HEK293T (cell line): ENCODE measurements around the gene FAM9A.

Experiments used
- ARNT ChIP-seq: fragments of 450-650 bp; IDR thresholded peaks from 2 replicates; pipeline ENCODE4 v1.6.1; 2017; ENCODE audit warnings: mild to moderate bottlenecking
- BHLHE40 ChIP-seq: fragments of 450-650 bp; IDR thresholded peaks from 2 replicates; pipeline ENCODE4 v1.6.1; 2016; ENCODE audit warnings: mild to moderate bottlenecking, moderate library complexity, borderline replicate concordance
- CTBP1 ChIP-seq: fragments of 450-650 bp; IDR thresholded peaks from 2 replicates; pipeline ENCODE4 v1.6.1; 2016; ENCODE audit warnings: borderline replicate concordance
- ELF4 ChIP-seq: fragments of 450-650 bp; IDR thresholded peaks from 2 replicates; pipeline ENCODE4 v1.6.1; 2017; ENCODE audit warnings: antibody characterized with exemption
- FOXA1 ChIP-seq: fragments of 450-650 bp; IDR thresholded peaks from 2 replicates; pipeline ENCODE4 v1.6.1; 2016; ENCODE audit warnings: mild to moderate bottlenecking
- FOXK2 ChIP-seq: fragments of 450-650 bp; IDR thresholded peaks from 2 replicates; pipeline ENCODE4 v1.6.1; 2016; ENCODE audit warnings: mild to moderate bottlenecking
- FOXM1 ChIP-seq: fragments of 450-650 bp; IDR thresholded peaks from 2 replicates; pipeline ENCODE4 v1.6.1; 2017; ENCODE audit warnings: mild to moderate bottlenecking, borderline replicate concordance
- NFRKB ChIP-seq: fragments of 450-650 bp; IDR thresholded peaks from 2 replicates; pipeline ENCODE4 v1.6.1; 2016; ENCODE audit warnings: mild to moderate bottlenecking, moderate library complexity
- PKNOX1 ChIP-seq: fragments of 450-650 bp; IDR thresholded peaks from 2 replicates; pipeline ENCODE4 v1.6.1; 2016
- SP1 ChIP-seq: fragments of 450-650 bp; IDR thresholded peaks from 2 replicates; pipeline ENCODE4 v1.6.1; 2017
- SUZ12 ChIP-seq: fragments of 450-650 bp; IDR thresholded peaks from 2 replicates; pipeline ENCODE4 v1.6.1; 2016; ENCODE audit warnings: mild to moderate bottlenecking
- TARDBP ChIP-seq: fragments of 450-650 bp; IDR thresholded peaks from 2 replicates; pipeline ENCODE4 v1.6.1; 2016
- ZNF384 ChIP-seq: fragments of 450-650 bp; IDR thresholded peaks from 2 replicates; pipeline ENCODE4 v1.6.1; 2016

GRCh38 chrX:8773117-8773516 lies 28.1 kb downstream of the FAM9A start:
- TF ChIP-seq FOXK2 (no peak), CTBP1 (no peak), FOXM1 (no peak), ZNF384 (no peak), FOXA1 (no peak), ARNT (no peak), NFRKB (no peak), BHLHE40 (no peak), PKNOX1 (no peak), SP1 (no peak), SUZ12 (no peak), ELF4 (no peak), TARDBP (no peak)
